Tongue (tissue), 2 donors: ENCODE data around the gene CELF2. TPM values are rescaled to one million over a fixed set of nuclear protein-coding genes. Genes with fewer than 3 reads are reported as not detected.

Source experiments
- DNase-seq: peaks from one replicate; pipeline ENCODE4 v3.0.0-alpha.2; 2015
- total RNA-seq: library from RNA; depleted of rRNA; stranded (reverse); fragments of >200 nt; gene quantifications from one replicate; pipeline ENCODE4 v1.2.3, GENCODE V29; 2014

Gene CELF2
- total RNA-seq, 1 donor from 2014 or later: 57.5 TPM

GRCh38 chr10:11004144-11005077 lies 13.3 kb upstream of the CELF2 start:
- peak; percentile 72 for DNase-seq

GRCh38 chr10:11005725-11006427 lies 11.8 kb upstream of the CELF2 start:
- no peak for DNase-seq

DNA sequence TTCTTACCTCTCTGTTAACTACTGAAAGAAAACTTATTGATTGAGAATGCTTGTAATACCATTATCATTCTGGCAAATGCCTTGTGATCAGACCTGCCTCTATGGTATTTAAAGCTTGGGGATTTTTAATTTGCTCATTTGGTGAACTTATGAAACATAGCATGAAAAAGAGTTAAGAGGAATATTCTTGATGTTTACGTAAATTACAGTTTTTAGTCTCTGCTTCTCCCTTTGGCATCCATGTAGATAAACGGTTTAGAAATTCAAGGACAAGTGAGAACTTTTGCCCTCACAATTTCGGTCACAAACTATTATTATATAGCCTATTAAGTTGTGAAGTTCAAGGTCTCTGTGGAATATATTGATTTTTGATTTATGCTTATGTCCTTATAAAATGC lies 11.2 kb upstream of the CELF2 start:
- DNase-seq: no peak

DNA sequence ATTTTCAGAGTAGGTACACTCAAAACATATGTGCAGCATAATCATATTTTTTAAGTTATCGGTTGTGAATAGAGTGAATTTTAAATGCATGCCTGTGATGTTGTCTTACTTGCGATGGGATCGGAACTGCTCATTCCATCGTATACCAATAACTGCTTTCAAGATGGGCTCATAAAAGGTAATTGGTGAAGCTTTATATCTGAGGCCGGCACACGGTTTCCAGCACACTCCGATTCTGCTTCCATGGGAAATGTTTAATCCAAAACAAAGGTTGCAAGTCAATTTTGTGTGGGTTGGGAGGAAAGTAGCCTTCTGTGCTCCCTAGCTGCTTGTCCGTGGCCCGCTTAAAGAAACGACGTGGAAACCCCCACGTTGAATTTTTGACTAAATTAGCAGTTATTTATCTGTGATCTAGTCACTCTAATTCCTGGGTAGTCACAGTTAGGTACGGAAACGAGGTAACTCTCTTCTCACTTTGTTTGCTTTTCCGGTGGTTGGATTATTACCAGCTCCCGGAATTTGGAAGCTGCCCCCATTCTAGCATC lies 10.1 kb upstream of the CELF2 start:
- DNase-seq: no peak

GRCh38 chr10:11009471-11010308 lies 8.0 kb upstream of the CELF2 start:
- no peak for DNase-seq

- DNase-seq: peak; percentile 63
Measured at GRCh38 chr10:11010582-11010981, 7.1 kb upstream of the CELF2 start.

DNA sequence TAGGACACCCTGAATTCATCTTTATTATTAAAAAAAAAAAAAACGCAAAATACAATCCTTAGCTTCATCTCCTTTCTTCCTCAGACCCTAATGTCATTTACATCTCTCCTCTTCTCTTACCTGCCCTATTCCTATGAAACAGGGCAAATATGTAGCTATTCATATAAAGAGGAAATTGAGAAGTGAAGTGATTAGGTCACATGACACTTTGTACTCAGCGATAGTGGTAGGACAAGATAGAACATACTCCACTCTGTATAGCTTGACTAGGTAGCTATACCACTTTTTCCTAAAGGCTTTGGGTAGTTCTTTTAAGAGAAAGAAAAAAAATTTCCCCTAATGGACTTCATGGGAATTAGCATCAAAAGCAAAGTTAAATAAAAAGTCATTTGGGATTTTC lies 6.2 kb upstream of the CELF2 start:
- no peak for DNase-seq

GRCh38 chr10:11011984-11012383 lies 5.7 kb upstream of the CELF2 start:
- no peak for DNase-seq

DNA sequence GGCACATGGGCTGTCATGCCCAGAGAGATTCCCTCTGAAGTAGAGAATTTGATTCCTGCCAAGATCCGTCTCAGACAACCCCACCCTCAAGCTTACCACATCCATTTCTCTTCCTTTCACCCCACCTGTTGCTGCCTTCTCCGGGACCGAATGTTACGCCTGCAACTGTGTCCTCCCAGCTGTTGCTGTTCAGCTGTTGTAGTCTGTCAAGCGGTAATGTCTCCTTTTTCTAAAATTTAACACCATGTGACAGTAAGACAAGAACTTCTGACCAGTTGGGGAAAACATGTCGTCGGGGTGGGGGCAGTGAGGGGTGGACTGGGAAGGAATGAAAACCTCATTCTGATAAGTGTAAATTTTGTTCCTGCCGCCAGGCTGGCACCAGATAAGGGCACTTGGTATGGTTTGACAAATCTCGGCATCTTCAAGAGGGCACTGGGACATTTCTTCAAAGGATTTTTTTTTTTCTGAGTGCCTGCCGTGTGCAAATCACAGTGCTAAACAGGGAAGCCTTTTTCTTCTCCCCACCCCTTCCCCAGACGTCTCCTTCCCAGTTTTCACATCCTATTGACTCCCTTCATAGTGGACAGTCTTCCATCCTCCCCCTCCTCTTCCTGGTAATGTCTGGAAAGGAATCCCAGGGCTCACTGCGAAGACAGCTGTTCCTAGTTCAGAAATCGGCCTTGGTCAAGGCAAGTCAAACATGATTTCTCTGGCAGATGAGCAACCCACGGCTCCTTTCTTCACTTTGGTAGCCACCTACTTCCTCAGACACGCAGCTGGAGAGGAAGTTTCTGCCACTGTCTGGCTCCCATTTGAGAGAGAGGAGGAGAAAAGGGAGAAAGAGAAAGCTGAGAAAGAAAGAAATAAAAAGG lies 5.0 kb upstream of the CELF2 start:
- DNase-seq: peak; percentile 98

DNA sequence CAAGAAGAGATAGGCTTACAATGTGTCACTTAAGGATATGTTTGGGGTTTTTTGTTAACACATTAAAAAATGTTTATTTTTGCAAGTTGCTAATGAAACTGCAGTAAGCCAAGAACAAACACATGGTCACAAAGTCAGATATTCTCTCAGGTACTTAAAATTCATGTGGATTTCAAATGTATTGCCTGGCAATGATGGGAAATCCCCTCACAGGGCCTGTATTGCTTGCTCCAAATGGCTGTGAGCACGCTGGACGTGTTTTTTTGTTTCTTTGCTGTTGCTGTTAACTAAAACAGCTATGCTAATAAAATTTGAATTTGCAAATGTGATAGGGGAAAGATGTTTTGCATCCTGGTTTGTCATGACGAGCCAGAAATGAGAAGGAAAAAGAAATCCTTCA lies 3.8 kb upstream of the CELF2 start:
- DNase-seq: no peak

DNA sequence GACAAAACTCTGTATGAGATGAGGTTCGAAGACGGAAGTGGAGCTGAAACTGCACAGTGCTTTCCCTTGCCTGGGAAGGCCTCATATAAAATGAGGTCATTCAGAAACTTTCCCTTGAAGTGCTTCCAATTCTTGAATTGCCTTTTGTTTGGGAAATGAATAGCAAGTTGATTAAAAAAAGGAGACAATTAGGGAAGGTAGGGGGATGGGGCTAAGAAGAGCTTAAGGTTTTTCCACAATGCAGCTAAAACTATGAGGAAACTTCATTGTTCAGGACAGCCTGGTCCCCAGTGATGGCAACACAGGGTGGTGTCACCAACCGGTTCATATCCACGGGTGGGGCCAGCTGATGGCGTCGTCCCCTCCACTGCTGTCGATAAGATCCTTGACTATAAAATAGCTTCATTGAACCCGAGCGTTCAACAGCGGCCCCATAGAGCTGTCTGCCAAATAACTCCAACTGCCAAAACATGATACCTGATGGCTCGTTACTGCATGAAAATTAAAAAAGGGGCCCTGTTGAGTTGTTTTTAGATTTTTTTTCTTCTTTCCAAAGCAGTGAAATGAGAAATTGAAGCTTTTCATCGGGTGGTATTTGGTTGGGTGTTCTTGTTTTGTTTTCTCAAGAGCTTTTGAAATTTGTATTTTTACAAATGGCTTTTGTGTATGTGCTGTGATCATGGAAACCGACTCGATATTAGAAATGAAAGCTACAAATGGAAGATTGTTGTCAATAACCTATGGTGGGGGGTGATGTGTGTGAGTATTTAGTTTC lies 2.8 kb upstream of the CELF2 start:
- DNase-seq: peak; percentile 83

- no peak for DNase-seq
Measured at GRCh38 chr10:11015446-11015934, 2.2 kb upstream of the CELF2 start.

- no peak for DNase-seq
Measured at GRCh38 chr10:11017000-11017569, 587 bp upstream of the CELF2 start.

DNA sequence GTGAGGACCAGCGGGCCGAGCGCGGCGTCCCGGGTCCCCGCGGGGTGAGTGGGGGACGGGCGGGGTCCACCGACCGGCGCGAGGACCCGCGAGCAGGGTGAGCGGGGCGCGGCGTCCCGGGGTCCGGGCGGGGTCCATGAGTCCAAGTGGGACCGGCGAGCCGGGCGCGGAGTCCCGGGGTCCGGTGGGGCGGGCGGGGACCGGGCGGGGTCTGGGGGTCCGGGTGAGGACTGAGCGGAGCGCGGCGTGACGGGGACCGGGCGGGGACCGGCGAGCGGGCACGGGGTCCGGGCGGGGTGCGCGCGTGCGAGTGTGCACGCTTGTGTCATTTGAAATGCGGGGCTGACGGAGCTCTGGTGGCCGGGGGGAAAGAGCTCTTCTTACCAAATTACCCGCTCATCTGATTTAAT lies 765 bp downstream of the CELF2 start:
- peak; percentile 53 for DNase-seq

GRCh38 chr10:11018855-11019631 lies 1.4 kb downstream of the CELF2 start:
- DNase-seq: peak; percentile 67

- DNase-seq: no peak
Measured at GRCh38 chr10:11019724-11020547, 2.3 kb downstream of the CELF2 start.

- DNase-seq: no peak
Measured at GRCh38 chr10:11020548-11020942, 2.9 kb downstream of the CELF2 start.

DNA sequence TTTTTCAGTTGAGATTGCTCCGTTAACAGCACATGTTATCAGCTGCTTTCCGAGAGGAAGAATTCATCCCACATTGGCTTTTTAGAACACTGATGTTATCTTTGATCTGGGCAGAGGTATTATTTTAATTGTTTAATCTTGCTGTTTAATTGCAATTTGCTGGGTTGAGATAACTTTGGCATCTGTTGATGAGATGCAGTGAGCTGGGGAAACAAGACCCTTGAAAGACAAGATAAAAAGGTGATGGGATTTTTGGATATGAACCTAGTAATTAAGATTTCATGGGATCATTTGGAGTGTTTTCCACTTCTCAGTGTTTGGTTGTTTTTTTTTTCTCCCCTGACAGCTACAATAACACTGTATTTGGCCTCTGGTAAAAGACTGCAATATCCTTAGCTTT lies 4.5 kb downstream of the CELF2 start:
- DNase-seq: no peak
